HG02938 (cell line): ENCODE measurements around the gene BCL11B.

Experiments
- ATAC-seq: cut with Tn5 transposase; IDR thresholded peaks from one replicate; pipeline ENCODE4 v1.9.1; 2021; ENCODE audit warnings: mild to moderate bottlenecking, moderate library complexity; ENCODE audit not compliant: unreplicated experiment

Gene BCL11B

DNA sequence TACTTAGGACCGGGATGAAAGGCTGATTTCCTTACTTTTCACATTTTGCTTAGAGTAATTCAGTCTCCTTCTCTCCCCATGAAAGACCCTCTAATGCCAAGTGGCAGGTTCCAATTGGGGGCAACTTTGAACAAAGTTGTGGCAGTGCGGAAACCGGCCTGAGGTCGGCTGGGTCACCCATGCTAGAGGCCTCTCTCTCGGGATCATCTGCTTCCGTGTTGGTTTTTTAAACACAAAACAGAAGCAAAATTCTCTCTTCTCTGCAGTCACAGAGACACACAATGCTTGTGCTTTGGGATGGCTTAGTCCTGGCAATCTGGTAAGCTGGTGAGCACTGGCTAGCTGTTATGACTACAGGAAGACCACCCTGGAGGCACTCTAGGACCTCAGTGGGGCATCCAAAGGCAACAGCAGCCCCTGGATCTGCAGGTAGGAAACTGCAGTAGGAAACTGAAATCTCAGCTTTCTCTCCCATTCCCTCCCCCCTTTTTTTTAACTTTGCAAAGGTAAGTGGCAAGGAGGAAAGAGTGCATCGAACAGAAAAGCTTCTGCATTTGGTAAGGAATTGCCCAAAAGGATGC, 102.1 kb downstream of the BCL11B start:
- ATAC-seq: no peak

DNA sequence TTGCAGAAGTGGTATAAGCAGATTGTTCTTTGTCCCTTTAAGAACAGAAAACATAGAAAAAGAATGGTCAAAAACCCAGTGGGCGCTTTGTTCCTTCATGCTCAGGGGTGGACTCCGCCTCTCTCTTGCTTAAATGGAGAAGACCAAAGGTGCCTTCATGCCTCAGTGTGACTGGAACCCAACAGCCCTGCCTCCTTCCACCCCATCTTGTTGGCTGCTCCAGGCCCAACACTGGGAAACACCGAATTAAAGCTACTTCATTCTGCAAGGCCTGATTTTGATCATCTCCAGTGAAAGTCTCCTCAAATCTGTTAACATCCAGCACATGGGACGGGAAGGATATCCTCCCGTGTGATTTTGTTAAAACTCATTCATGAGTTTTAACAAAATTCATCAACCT, 103.7 kb downstream of the BCL11B start:
- ATAC-seq: no peak

DNA sequence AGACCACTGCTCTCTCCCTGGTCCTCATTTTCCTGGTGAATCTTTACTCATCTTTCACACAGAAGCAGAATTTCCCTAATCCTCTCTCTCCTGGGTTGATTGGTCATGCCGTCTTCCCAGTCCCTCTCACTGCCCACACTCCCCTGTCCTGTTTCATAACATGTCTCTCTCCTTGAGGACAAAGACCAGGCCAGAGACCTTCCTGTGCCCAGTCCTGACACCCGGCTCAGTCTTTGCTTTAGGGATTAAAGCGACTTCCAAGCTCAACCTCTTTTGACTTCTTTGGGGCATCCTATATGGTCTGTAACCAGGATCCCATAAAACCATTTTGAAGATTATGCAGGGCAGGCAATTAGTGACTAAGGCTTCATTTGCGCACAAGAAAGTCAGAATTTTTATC, 105.5 kb downstream of the BCL11B start:
- no peak for ATAC-seq

DNA sequence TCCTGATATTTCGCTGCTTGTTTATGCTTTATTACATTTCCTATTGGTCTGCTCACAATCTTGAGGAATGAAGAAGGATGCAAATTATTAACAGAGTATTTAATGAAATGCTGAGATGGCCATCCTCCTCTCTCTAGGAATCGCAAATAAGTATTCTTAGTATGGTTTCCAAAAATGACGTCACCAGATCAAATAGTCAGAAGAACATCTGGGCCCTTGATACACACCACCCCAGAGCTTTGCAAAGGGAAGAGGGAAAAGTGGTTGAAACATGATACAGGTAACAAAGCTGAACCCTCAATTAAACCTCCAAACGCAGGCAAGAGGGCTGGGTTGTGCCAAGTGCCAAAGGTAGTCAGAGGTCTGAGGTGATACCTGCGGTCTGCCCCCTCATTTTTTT, 107.3 kb downstream of the BCL11B start:
- no peak for ATAC-seq

DNA sequence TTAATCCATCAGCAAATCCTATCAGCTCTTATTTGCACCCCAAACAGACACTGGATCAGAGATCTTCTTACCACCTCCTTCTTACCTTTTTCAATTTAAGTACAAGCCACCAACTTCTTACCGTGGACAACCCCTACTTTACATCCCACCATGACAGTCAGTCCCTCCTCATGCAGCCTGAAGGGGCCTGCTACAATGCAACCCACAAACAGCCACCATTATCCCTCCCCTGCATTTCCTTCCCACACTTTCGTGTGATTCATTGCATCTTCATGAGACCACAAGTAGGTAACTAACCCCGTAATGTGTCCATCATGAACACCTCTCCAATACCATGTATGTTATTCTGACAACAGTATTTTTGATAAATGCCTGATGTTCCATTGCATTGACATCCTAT, 108.6 kb downstream of the BCL11B start:
- no peak for ATAC-seq

DNA sequence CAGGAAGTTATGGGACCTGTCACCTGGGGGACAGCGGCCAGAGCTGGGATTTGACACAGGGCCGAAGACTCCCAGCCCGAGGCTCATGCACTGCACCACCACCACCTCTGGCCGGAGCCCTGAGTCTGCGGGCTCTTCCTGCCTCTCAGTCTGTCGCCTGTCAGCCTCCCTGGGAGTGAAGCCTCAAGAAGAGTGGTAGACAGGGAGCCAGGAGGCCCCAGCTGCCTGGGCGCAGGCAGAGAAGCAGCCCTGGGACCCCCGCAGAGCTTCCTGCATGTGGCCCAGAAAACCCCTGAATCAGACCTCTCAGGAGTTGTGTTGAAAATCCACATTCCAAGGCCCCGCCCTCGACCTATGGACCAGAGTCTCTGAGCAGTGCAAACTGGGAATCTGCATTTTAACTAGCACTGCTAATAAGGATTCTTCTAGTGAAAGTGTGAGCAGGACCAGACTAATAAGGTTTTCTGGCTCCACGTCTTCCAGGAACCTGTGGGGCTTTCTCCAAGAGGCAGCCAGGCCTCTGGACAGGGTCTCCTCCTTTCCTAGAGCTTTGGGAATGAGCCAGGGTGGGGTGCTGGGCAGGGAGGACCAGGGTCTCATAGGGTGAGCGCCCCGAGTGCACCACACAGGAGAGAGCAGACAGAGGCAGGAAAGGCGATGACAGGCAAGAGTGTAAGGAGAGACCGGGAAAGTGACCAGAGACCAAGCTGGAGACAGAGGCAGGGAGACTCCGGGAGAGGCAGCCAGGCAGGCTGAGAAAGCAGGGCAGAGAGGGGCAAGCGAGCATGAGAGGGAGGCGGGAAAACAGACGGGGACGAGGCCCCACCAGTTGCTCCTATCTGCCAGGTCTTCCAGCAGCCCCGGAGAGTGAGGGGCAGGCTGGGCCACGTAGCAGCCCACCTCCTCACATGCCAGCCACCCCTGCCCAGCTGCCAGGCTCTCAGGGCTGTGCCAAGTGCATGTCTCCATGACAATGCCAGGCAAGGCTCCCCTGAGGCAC, 112.4 kb downstream of the BCL11B start:
- ATAC-seq: no peak

DNA sequence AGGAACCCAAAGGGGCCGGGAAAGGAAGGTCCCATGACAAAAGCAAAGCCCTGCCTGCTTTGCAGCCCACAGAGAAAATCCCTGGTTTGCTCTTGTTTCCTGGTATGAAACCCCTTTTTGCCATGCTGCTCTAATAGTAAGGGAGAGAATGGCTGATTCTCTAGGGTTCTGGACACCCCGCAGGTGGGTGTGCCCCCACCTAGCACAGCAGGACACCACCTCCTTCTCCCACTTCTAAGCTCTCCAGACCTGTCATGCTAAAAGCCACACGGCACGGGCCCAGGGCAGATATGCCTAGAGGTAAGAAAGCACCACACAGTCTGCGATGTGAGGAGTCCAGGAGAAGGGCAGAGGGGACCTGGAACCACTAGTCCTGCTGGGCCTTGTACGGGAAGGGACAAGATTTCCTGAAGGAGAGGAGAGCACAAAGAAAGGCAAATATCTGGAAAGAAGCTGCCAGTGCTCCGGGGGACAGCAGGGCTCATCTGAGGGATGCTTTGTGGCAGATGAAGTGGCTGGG, 113.3 kb downstream of the BCL11B start:
- no peak for ATAC-seq

GRCh38 chr14:99158150-99158549, 113.8 kb downstream of the BCL11B start:
- ATAC-seq: no peak

DNA sequence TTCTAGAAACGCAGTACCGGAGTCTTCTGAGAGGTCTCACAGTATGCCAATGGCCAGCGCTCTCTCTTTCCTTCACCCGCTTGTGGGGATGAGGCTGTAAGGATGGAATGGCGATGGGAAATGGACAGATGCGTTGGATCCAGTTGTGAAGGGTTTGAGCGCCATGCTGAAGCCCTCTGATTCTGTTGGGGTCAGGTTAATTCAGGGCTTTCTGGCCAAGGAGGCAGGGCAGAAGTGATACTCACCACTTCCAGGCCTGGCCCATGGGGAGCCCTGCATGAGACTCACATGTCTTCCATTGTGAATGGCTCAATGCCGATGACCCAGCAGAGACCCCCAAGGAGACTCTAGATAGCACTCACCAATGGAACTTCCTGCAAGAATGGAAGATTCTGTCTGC, 114.3 kb downstream of the BCL11B start:
- no peak for ATAC-seq

DNA sequence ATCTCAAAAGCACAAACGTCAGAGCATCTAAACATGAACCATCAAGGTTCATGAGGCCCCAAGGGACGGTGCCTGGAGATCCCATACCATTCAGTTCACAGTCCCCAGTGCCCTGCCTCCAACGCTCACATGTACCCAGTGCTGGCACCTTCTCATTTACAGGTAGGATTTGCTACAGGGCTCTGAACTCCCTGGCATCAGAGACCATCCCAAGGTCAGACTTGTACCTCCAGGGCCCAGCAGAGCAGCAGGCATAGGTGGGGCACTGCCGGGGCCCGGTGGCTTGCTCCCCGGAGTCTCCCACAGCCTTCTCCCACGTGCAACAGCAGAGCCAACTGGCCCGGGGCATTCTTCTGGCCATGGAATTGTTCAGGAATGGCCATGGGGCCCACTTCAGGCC, 114.8 kb downstream of the BCL11B start:
- no peak for ATAC-seq

- ATAC-seq: no peak
Observed at GRCh38 chr14:99156814-99157213, 115.2 kb downstream of the BCL11B start.

DNA sequence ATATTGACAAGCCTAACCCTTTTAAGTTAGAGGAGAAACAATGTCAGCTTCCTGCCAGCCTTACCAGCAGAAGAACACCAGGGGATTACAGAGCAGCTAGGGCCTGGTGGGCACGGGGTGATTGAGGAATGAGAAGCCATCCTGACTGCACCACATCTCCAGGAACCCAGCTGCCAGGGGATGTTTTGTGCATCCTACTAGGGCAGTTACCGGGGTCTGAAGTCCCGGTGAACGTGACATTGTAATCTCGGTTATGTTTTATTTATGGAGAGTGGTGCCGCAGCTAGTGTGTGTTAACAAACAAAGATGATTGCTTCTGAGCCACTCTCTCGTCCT, 115.9 kb downstream of the BCL11B start:
- ATAC-seq: no peak

- no peak for ATAC-seq
Observed at GRCh38 chr14:99155173-99156089, 116.6 kb downstream of the BCL11B start.

DNA sequence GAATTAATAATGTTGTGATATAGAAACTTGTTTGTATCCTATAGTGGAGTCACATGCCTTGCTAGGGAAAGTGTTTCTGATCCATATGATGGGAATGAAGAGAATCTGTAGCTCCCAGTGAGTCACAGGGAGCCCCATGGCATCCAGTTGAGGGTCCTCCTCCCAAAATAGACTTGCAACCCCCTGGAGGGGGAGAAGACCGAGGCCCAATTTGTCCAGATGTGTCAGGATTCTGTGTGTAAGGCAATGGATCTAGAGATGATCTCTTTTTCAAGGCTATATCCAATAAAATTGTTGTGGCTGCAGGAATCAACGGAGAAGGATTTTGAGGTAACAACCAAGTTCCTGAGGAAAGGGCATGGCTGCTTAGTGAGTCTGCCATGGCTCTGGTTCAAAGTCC, 121.8 kb downstream of the BCL11B start:
- no peak for ATAC-seq

DNA sequence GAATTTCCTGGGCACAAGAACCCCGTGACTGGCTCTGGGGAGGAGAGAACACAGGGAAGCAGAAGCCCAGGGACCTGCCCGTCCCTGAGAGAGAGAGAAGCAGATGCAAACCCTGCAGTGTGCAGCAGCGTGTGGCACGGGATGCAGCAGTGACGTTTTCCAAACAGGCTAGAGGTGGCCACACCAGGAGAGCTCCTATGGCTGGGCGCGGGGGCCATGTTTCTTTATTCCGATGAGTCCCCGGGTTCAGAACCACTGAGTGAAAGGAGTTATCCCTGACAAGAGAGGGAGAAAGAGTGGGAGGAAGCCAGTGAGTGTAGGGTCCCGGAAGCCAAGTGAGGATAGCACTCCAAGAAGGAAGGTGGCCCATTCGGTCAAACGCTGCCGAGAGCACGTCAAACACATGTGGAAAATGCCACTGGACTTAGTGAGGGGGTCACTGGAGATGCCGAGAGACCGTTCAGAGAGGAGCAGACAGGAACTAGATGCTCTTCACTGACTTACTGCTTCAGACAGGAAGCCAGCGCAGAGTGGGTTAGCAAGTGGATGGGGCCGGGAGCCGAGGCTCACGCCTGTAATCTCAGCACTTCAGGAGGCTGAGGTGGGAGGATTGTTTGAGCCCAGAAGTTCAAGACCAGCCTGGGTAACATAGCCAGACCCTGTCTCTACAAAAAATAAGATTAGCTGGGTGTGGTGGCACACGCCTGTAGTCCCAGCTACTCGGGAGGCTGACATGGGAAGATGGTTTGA, 123.0 kb downstream of the BCL11B start:
- no peak for ATAC-seq

DNA sequence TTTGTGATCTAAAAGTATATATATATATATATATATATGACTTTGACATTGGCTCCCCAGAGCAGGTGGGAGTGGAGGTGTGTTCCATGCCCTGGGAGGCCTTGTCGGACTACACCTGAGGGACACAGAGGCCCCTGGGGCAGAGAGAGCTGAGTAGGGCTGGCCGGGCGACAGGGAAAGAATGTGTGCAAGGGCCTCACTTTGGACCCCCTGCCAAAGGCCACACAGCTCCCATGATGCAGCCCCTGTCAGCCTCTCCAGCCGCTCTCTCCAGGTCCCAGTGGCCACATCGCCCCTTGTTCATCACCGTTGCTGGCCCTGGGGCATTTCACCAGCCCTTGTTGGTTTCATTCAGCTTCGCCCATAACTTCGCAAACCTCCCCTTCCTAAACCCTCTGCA, 123.9 kb downstream of the BCL11B start:
- ATAC-seq: no peak

DNA sequence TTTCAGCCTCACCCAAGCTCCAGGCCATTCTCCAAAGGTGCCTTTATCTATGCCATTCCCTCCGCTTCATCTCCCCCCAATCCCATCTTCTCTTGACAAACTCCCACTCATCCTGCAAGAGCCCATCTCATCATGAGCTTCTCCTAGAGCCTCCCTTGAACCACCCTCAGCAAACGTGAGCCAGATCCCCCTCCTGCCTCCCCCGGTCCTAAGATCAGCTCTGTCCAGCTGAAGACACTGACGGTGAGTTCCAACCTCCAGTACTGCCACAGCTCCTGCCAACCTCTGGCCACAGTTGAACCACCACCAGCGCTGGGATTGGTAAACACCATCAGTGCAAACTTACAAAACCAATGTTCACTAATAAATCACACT, 124.6 kb downstream of the BCL11B start:
- ATAC-seq: no peak

DNA sequence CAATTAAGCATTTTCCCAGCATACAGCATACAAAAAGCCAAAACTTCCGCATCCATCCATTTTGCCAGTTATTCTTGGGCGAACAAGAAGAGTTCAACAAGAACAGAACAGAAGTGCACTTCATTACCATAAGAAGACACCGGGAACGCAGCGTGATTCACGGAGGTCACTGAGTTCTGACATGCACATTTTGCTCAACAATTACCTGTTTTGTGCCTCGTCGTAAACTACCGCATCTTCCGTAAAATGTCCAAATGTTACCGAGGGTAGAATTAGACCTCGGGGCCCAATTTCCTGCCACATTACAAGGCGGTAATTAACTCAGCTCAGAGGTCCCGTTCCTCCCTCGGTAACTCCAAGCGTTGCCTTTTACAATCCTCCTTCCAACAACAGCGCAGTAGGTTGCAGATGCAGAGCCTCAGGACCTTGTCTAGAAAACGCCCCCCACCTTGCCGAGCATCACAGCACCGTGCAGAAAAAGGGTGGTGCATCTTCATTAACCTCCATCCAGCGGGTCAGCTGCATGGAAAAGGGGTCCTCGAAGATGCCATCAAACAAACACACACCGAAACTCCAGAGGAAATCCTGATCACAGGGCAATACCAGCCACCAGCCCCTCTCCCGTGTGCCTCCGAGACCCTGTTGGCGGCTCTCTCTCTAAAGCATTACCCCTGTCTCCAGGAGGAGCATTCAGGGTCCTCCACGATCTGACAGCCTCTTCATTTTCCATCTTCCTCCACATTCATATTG, 125.2 kb downstream of the BCL11B start:
- no peak for ATAC-seq

DNA sequence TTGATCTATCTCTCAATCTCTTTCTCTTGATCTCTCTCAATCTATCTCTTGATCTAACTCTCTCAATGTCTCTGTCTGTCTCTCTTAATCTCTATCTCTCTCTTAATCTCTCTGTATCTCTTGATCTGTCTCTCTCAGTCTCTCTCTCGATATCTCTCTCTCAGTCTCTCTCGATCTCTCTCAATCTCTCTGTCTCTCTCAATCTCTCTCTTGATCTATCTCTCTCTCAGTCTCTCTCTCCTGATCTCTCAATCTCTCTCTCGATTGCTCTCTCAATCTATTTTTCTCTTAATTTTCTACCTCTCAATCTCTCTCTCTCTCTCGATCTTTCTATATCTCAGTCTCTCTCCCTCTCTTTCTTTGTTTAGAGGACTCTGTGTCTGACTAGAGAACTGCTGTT, 126.7 kb downstream of the BCL11B start:
- ATAC-seq: no peak

GRCh38 chr14:99143793-99144192, 128.2 kb downstream of the BCL11B start:
- ATAC-seq: no peak
